Measurements from ENCODE around the gene MEGF6.

DNA sequence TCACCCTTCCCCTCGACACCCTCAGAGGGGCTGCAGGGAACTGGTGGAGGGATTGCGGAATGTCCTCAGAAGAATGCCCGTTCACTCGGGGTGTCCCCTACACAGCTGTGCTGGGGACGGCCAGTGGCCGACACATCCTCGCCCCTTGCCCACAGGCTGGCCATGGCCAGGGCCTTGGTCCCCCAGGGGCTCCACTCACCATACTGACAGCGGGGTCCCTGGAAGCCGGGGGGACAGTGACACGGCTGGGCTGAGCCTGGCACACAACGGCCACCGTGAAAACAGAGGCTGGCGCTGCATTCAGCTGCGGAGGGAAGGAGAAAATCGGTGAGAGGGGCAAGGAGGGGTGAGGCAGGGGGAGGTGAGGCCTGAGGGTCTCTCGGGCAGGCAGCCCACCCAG lies 31.7 kb downstream of the MEGF6 start:
- TF ChIP-seq CTCF (IDR thresholded peaks at IDR 0.05; ENCODE audit: extremely low read depth in 1 of 2, insufficient read depth in 1 of 2, low read depth in 1 of 2, low read length in 2 of 2) (no peak), POLR2A (IDR thresholded peaks at IDR 0.05; ENCODE audit: low read depth, low read length) (no peak), JUN (IDR thresholded peaks at IDR 0.05; ENCODE audit: borderline replicate concordance, insufficient read depth, insufficient read length, low read depth) (no peak), POLR2AphosphoS5 (IDR thresholded peaks at IDR 0.05; ENCODE audit: insufficient read depth, low read depth, low read length) (no peak)

Measured in endothelial cell of umbilical vein (primary cell).